ENCODE measurements around the gene ISX. TPM values are rescaled to one million over a fixed set of nuclear protein-coding genes. Genes with fewer than 3 reads are reported as not detected.

Gene ISX
- total and polyA plus RNA-seq, 10 of the 15 experiments (the other 5 are each of a cell fraction or from before 2014, with no cell fraction given): 0.05 to 0.66 (median 0.25) TPM

DNA sequence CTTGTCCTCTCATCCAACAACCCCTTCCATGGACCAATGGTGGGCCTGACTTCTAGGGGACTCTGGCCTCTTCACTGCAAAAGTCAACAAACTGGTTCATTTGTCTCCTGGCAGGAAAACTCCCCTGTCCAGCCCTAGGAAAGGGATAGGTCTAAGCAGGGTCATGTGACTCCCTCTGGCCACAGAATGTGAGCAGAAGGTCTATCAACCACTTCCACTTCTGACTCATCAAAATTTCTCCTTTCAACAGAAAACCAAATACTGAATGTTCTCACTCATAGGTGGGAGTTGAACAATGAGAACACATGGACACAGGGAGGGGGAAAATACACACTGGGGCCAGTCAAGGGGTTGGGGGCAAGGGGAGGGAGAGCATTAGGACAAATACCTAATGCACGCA, 1.3 kb upstream of the ISX start (continued):
- TF ChIP-seq, protein P1, sequence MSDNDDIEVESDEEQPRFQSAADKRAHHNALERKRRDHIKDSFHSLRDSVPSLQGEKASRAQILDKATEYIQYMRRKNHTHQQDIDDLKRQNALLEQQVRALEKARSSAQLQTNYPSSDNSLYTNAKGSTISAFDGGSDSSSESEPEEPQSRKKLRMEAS (IDR thresholded peaks at IDR 0.05; ENCODE audit: low read depth, low read length): no peak
- TF ChIP-seq BHLHE40 (IDR thresholded peaks at IDR 0.05; ENCODE audit: borderline replicate concordance in 1 of 2, low read depth in 2 of 2, low read length in 1 of 2) (peak; percentile 33 to 56; a peak in 1 of 4 replicates), EED (IDR thresholded peaks at IDR 0.05; ENCODE audit: low read depth) (peak; percentile 56; the same call in 1 of the 2 replicates), PAX5 (IDR thresholded peaks at IDR 0.05; ENCODE audit: borderline replicate concordance, low read depth, low read length) (0 out of 2 replicates have a peak, but pooled peaks have one; percentile 24), BACH1 (IDR thresholded peaks at IDR 0.05; ENCODE audit: borderline replicate concordance) (peak; percentile 83; the same call in 1 of the 2 replicates), CBX5 (IDR thresholded peaks at IDR 0.05; ENCODE audit: low read depth) (no peak), ZNF207 (IDR thresholded peaks at IDR 0.05; ENCODE audit: borderline replicate concordance) (no peak), KLF5 (IDR thresholded peaks at IDR 0.05; ENCODE audit: partially characterized antibody) (no peak), TCF3 (IDR thresholded peaks at IDR 0.05; ENCODE audit: borderline replicate concordance, insufficient read depth, low read depth, low read length) (no peak), POLR2A (IDR thresholded peaks at IDR 0.05; ENCODE audit: low read depth, low read length) (0 out of 2 replicates have a peak, but pooled peaks have one; percentile 20), NFYB (IDR thresholded peaks at IDR 0.05; ENCODE audit: insufficient read depth, low read depth, low read length) (peak; percentile 79), RCOR1 (conservative IDR thresholded peaks at IDR 0.05; ENCODE audit: low read depth, low read length) (no peak), IRF4 (IDR thresholded peaks at IDR 0.05; ENCODE audit: low read depth, low read length) (no peak)
- TF ChIP-seq, protein P2, sequence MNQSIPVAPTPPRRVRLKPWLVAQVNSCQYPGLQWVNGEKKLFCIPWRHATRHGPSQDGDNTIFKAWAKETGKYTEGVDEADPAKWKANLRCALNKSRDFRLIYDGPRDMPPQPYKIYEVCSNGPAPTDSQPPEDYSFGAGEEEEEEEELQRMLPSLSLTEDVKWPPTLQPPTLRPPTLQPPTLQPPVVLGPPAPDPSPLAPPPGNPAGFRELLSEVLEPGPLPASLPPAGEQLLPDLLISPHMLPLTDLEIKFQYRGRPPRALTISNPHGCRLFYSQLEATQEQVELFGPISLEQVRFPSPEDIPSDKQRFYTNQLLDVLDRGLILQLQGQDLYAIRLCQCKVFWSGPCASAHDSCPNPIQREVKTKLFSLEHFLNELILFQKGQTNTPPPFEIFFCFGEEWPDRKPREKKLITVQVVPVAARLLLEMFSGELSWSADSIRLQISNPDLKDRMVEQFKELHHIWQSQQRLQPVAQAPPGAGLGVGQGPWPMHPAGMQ (IDR thresholded peaks at IDR 0.05; ENCODE audit: borderline replicate concordance): no peak
- TF ChIP-seq, protein P3, sequence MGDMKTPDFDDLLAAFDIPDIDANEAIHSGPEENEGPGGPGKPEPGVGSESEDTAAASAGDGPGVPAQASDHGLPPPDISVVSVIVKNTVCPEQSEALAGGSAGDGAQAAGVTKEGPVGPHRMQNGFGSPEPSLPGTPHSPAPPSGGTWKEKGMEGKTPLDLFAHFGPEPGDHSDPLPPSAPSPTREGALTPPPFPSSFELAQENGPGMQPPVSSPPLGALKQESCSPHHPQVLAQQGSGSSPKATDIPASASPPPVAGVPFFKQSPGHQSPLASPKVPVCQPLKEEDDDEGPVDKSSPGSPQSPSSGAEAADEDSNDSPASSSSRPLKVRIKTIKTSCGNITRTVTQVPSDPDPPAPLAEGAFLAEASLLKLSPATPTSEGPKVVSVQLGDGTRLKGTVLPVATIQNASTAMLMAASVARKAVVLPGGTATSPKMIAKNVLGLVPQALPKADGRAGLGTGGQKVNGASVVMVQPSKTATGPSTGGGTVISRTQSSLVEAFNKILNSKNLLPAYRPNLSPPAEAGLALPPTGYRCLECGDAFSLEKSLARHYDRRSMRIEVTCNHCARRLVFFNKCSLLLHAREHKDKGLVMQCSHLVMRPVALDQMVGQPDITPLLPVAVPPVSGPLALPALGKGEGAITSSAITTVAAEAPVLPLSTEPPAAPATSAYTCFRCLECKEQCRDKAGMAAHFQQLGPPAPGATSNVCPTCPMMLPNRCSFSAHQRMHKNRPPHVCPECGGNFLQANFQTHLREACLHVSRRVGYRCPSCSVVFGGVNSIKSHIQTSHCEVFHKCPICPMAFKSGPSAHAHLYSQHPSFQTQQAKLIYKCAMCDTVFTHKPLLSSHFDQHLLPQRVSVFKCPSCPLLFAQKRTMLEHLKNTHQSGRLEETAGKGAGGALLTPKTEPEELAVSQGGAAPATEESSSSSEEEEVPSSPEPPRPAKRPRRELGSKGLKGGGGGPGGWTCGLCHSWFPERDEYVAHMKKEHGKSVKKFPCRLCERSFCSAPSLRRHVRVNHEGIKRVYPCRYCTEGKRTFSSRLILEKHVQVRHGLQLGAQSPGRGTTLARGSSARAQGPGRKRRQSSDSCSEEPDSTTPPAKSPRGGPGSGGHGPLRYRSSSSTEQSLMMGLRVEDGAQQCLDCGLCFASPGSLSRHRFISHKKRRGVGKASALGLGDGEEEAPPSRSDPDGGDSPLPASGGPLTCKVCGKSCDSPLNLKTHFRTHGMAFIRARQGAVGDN (IDR thresholded peaks at IDR 0.05): peak; percentile 76
- TF ChIP-seq, protein P4, sequence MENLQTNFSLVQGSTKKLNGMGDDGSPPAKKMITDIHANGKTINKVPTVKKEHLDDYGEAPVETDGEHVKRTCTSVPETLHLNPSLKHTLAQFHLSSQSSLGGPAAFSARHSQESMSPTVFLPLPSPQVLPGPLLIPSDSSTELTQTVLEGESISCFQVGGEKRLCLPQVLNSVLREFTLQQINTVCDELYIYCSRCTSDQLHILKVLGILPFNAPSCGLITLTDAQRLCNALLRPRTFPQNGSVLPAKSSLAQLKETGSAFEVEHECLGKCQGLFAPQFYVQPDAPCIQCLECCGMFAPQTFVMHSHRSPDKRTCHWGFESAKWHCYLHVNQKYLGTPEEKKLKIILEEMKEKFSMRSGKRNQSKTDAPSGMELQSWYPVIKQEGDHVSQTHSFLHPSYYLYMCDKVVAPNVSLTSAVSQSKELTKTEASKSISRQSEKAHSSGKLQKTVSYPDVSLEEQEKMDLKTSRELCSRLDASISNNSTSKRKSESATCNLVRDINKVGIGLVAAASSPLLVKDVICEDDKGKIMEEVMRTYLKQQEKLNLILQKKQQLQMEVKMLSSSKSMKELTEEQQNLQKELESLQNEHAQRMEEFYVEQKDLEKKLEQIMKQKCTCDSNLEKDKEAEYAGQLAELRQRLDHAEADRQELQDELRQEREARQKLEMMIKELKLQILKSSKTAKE (IDR thresholded peaks at IDR 0.05; ENCODE audit: low read depth, poor library complexity, severe bottlenecking): peak; percentile 38
- TF ChIP-seq, protein P5, sequence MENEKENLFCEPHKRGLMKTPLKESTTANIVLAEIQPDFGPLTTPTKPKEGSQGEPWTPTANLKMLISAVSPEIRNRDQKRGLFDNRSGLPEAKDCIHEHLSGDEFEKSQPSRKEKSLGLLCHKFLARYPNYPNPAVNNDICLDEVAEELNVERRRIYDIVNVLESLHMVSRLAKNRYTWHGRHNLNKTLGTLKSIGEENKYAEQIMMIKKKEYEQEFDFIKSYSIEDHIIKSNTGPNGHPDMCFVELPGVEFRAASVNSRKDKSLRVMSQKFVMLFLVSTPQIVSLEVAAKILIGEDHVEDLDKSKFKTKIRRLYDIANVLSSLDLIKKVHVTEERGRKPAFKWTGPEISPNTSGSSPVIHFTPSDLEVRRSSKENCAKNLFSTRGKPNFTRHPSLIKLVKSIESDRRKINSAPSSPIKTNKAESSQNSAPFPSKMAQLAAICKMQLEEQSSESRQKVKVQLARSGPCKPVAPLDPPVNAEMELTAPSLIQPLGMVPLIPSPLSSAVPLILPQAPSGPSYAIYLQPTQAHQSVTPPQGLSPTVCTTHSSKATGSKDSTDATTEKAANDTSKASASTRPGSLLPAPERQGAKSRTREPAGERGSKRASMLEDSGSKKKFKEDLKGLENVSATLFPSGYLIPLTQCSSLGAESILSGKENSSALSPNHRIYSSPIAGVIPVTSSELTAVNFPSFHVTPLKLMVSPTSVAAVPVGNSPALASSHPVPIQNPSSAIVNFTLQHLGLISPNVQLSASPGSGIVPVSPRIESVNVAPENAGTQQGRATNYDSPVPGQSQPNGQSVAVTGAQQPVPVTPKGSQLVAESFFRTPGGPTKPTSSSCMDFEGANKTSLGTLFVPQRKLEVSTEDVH (IDR thresholded peaks at IDR 0.05; ENCODE audit: low read depth, partially characterized antibody): no peak

Data from GM12878 (cell line).